ENCODE results near the gene RALB.

GRCh38 chr2:120245520-120246332 is 6.9 kb upstream of the RALB start:
- no peak for TF ChIP-seq CTCF (IDR thresholded peaks at IDR 0.05)
- TF ChIP-seq ZFX (IDR thresholded peaks at IDR 0.05; ENCODE audit: borderline replicate concordance), result no peak
